Fibroblast of villous mesenchyme (primary cell): ENCODE measurements around the gene CRYGN. TPM values are rescaled to one million over a fixed set of nuclear protein-coding genes. Genes with fewer than 3 reads are reported as not detected.

ENCODE experiments used
- DNase-seq: peaks from one replicate; pipeline ENCODE4 v3.0.0-alpha.2; 2010; ENCODE audit warnings: low read depth
- H3K4me3 ChIP-seq: 2 replicates; pipeline ENCODE4 v1.5.1; 2011; ENCODE audit warnings: low read depth, mild to moderate bottlenecking, low read length
- CTCF ChIP-seq: IDR thresholded peaks from 2 replicates; pipeline ENCODE4 v1.5.1; 2012; ENCODE audit warnings: low read depth, mild to moderate bottlenecking, low read length; ENCODE audit not compliant: insufficient read depth
- small RNA-seq: library from RNA; depleted of rRNA; stranded (forward); fragments of <200 nt; gene quantifications from one replicate; pipeline ENCODE3, GENCODE V24; 2012
- total RNA-seq: library from RNA; depleted of rRNA; stranded (reverse); fragments of >200 nt; gene quantifications from 2 replicates; pipeline ENCODE4 v1.2.3, GENCODE V29; 2012

Gene CRYGN
- total RNA-seq, 1 donor, result under 0.01 TPM

GRCh38 chr7:151379193-151379520 lies 60.8 kb downstream of the CRYGN start:
- no peak for DNase-seq

More at GRCh38 chr7:151379193-151379520, 60.8 kb downstream of the CRYGN start:
- no peak overlapping the region for H3K4me3 ChIP-seq
- TF ChIP-seq CTCF, result no peak

Small RNAs within 50 kb of the gene (small RNA-seq; reads per million reads assigned to genes)
- gene MIR3907 (not detected), gene RN7SL76P (not detected)

Other genes with a start within 250 kb of the CRYGN start
- gene H2BK1, start 229.7 kb downstream of the CRYGN start, total RNA-seq, result not detected in 2 replicates
- 47.7 and 70.0 TPM in 2 replicates for gene ABCF2, start 212.9 kb downstream of the CRYGN start, total RNA-seq
- gene CHPF2, start 207.7 kb downstream of the CRYGN start, total RNA-seq, result 80.9 and 90.7 TPM in 2 replicates
- gene SMARCD3, start 191.4 kb downstream of the CRYGN start, total RNA-seq, result 32.0 and 49.3 TPM in 2 replicates
- gene NUB1, start 98.3 kb downstream of the CRYGN start, total RNA-seq, result 38.7 and 51.0 TPM in 2 replicates
- 0.32 and 1.3 TPM in 2 replicates for gene WDR86, start 30.1 kb downstream of the CRYGN start, total RNA-seq
- 52.2 and 79.5 TPM in 2 replicates for gene RHEB, start 79.8 kb upstream of the CRYGN start, total RNA-seq